ENCODE results near the gene LAMA2.

DNA sequence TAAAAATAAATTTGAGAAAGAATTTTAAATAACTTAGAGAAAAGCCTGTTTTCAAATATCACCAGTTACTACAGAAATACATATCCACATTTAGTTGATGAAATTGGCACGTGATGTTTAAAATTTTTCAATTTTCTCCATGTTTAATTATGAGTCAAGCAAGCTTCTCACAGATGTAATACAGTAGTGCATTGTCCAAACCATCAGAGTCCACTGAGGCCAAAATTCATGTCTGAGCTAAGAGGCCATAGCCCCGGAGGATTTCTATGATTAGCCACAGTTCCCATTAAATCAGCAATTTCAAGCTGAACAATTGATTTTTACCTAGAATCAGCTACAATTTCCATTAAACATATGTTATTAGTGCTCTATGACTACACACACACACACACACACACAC lies 387.0 kb downstream of the LAMA2 start:
- no peak for TF ChIP-seq CTCF (IDR thresholded peaks at IDR 0.05)
- TF ChIP-seq POLR2A (IDR thresholded peaks at IDR 0.05) = no peak

Data from uterus (tissue), 2 donors.